Endothelial cell of umbilical vein (primary cell): ENCODE data around the gene RAB10. TPM values are rescaled to one million over a fixed set of nuclear protein-coding genes. Genes with fewer than 3 reads are reported as not detected.

Experiments
- BruUV-seq: library from RNA; stranded (reverse); fragments of 400-500 nt; replicated peaks from 2 replicates; lab custom pipeline; 2021; lab: Mats Ljungman, UMichigan
- CTCF ChIA-PET: fragments of 300-600, 350-600 bp; sonication (Branson Sonifier 250); formaldehyde crosslinking; loops from one replicate; lab custom pipeline; 2021; ENCODE audit warnings: antibody characterized with exemption, inconsistent platforms; lab: Charles Lee
- POLR2A ChIA-PET: fragments of 300-600, 350-600 bp; sonication (Branson Sonifier 250); formaldehyde crosslinking; loops from one replicate; lab custom pipeline; 2021; ENCODE audit warnings: antibody characterized with exemption, inconsistent platforms; lab: Charles Lee
- DNase-seq: peaks from one replicate; pipeline ENCODE4 v3.0.0-alpha.2; 2011; ENCODE audit warnings: low read depth, low spot score
- FAIRE-seq: peaks from 2 replicates; lab custom pipeline; 2011; peaks lifted over from hg19 to GRCh38; lab: Jason Lieb, UNC
- H2AFZ ChIP-seq: 2 replicates; pipeline ENCODE4 v1.6.0; 2012; ENCODE audit warnings: low read depth, low read length, control low read depth, inconsistent platforms
- H3K27ac ChIP-seq: 2 replicates; pipeline ENCODE4 v1.5.1; 2011; ENCODE audit warnings: low read depth, mild to moderate bottlenecking, control low read depth, low read length, moderate library complexity; ENCODE audit not compliant: insufficient read depth
- H3K27me3 ChIP-seq, 2 experiments: 2 replicates each; pipeline versions ENCODE4 v1.6.0 to v1.6.1; 2011; ENCODE audit warnings: low read length in 2 of 2, mixed read lengths in 1 of 2; ENCODE audit not compliant: control insufficient read depth in 2 of 2, insufficient read depth in 2 of 2
- H3K36me3 ChIP-seq, 2 experiments: 2 replicates in 1 of 2; 3 replicates in 1 of 2; pipeline ENCODE4 v1.5.1; 2011; ENCODE audit warnings: low read length in 2 of 2, mild to moderate bottlenecking in 1 of 2, moderate library complexity in 1 of 2; ENCODE audit not compliant: control insufficient read depth in 2 of 2, insufficient read depth in 2 of 2; ENCODE audit errors: extremely low read depth in 1 of 2
- H3K4me1 ChIP-seq: 3 replicates; pipeline ENCODE4 v1.5.1; 2011; ENCODE audit warnings: mild to moderate bottlenecking, low read length; ENCODE audit not compliant: control insufficient read depth, insufficient read depth; ENCODE audit errors: extremely low read depth
- H3K4me2 ChIP-seq: 2 replicates; pipeline ENCODE4 v1.6.1; 2011; ENCODE audit warnings: low read length, control low read depth, mixed read lengths; ENCODE audit not compliant: insufficient read depth
- H3K4me3 ChIP-seq, 3 experiments: fragments of 200-600 bp in 1 of 3; sonication (generic), shearing (Covaris generic) in 1 of 3; replicated peaks in 1 of 3; 2 replicates each; pipeline ENCODE4 v1.5.1; 2011 to 2016; ENCODE audit warnings: control low read depth in 3 of 3, low read length in 3 of 3, mild to moderate bottlenecking in 2 of 3, inconsistent platforms in 1 of 3, low read depth in 1 of 3, moderate library complexity in 1 of 3; ENCODE audit not compliant: insufficient read depth in 1 of 3
- H3K79me2 ChIP-seq: 2 replicates; pipeline ENCODE4 v1.6.0; 2012; ENCODE audit warnings: low read length, inconsistent platforms; ENCODE audit not compliant: control insufficient read depth, insufficient read depth
- H3K9ac ChIP-seq: replicated peaks from 2 replicates; pipeline ENCODE3; 2011; ENCODE audit warnings: low read length, control low read depth; ENCODE audit not compliant: insufficient read depth; ENCODE audit errors: extremely low read depth
- H3K9me1 ChIP-seq: replicated peaks from 3 replicates; pipeline ENCODE4 v1.6.0; 2011; ENCODE audit warnings: mild to moderate bottlenecking, low read length; ENCODE audit not compliant: control insufficient read depth, insufficient read depth; ENCODE audit errors: extremely low read depth
- H3K9me3 ChIP-seq: replicated peaks from 2 replicates; pipeline ENCODE4 v1.5.1; 2012; ENCODE audit warnings: low read length, inconsistent platforms; ENCODE audit not compliant: control insufficient read depth, insufficient read depth
- H4K20me1 ChIP-seq: replicated peaks from 2 replicates; pipeline ENCODE3; 2011; ENCODE audit warnings: mild to moderate bottlenecking, low read length; ENCODE audit not compliant: control insufficient read depth, insufficient read depth; ENCODE audit errors: extremely low read depth
- CTCF ChIP-seq, 2 donors: IDR thresholded peaks; 1 replicate in 1 of 2; 2 replicates in 1 of 2; pipeline ENCODE4 v1.5.1; 2011; ENCODE audit warnings: low read length in 2 of 2, mild to moderate bottlenecking in 2 of 2, moderate library complexity in 2 of 2, control low read depth in 1 of 2, inconsistent platforms in 1 of 2, low read depth in 1 of 2; ENCODE audit not compliant: insufficient read depth in 1 of 2; ENCODE audit errors: extremely low read depth in 1 of 2
- EZH2 ChIP-seq: IDR thresholded peaks from 2 replicates; pipeline ENCODE4 v1.6.1; 2012; ENCODE audit warnings: borderline replicate concordance, low read depth, mild to moderate bottlenecking, moderate library complexity, low read length, inconsistent platforms; ENCODE audit not compliant: severe bottlenecking
- FOS ChIP-seq: IDR thresholded peaks from 2 replicates; pipeline ENCODE4 v1.6.1; 2011; ENCODE audit warnings: mild to moderate bottlenecking, low read length, moderate library complexity, borderline replicate concordance; ENCODE audit not compliant: insufficient read depth
- JUN ChIP-seq: IDR thresholded peaks from 2 replicates; pipeline ENCODE4 v1.6.1; 2011; ENCODE audit warnings: borderline replicate concordance, low read depth; ENCODE audit not compliant: insufficient read length, insufficient read depth
- MYC ChIP-seq: IDR thresholded peaks from one replicate; pipeline ENCODE4 v1.6.1; 2011; ENCODE audit warnings: mild to moderate bottlenecking, low read depth, low read length
- POLR2A ChIP-seq: IDR thresholded peaks from 2 replicates; pipeline ENCODE4 v1.6.1; 2012; ENCODE audit warnings: low read depth, mild to moderate bottlenecking, control low read depth, low read length
- POLR2AphosphoS5 ChIP-seq: IDR thresholded peaks from 2 replicates; pipeline ENCODE4 v1.6.1; 2012; ENCODE audit warnings: low read depth, mild to moderate bottlenecking, control low read depth, low read length, moderate library complexity; ENCODE audit not compliant: insufficient read depth
- dilution Hi-C: fragments of 300-500 bp; cut with MboI; formaldehyde crosslinking; loops from one replicate; pipeline ENCODE4 v1.15.0; 2019; ENCODE audit warnings: low sequenced_read_pairs; ENCODE audit not compliant: extremely low pct_ligation_motif_present
- intact Hi-C: fragments of 100-400 bp; cut with micrococcal nuclease; formaldehyde crosslinking; loops from one replicate; pipeline ENCODE4 v1.10.0; 2022
- polyA plus RNA-seq, 4 experiments: library from polyadenylated mRNA; depleted of rRNA in 3 of 4; stranded (reverse) in 3 of 4; unstranded in 1 of 4; fragments of >200 nt; gene quantifications; 2 replicates each; pipeline versions ENCODE4 v1.2.1 to v1.2.3, GENCODE V29; 2011 to 2012; ENCODE audit warnings: missing spikeins in 1 of 4
- total RNA-seq: library from RNA; stranded (reverse); gene quantifications from 2 replicates; pipeline ENCODE4 v1.2.3, GENCODE V29; 2021
- TF ChIP-seq, protein P1 (sequence below): IDR thresholded peaks from 2 replicates; pipeline ENCODE4 v1.6.1; 2011; ENCODE audit not compliant: insufficient read depth, insufficient read length

The RAB10 gene
- total and polyA plus RNA-seq, 2 donors (not counting 3 experiments of a cell fraction or from before 2014, with no cell fraction given), result 45.1 to 104 TPM

- H3K79me2 ChIP-seq, result no peaks in the 10 kb centered on the region
- H3K36me3 ChIP-seq, result no peaks in the 10 kb centered on the region
- DNase-seq, result no peak
- H3K9me1 ChIP-seq, result no peaks in the 10 kb centered on the region
- POLR2A ChIA-PET, result no interaction called here
- H3K4me3 ChIP-seq, result no peak overlapping the region
- CTCF ChIA-PET, result interaction anchor here (1.1 to 1.7 kb wide), 3 partner anchors 11 to 182 kb away, joined by 3 to 6 read pairs (median 3); no protein-coding TSS in a partner anchor
- peak; percentile 4 for FAIRE-seq
- peaks cover 18% of the 10 kb centered on the region for H3K4me1 ChIP-seq
- H3K9me3 ChIP-seq, result no peaks in the 10 kb centered on the region
- H3K9ac ChIP-seq, result no peak overlapping the region
- intact Hi-C loops, result no loop called here
- no TSS peak for BruUV-seq
- H3K27ac ChIP-seq, result no peak overlapping the region
- peak overlapping the region; percentile 41 for H2AFZ ChIP-seq
- H3K27me3 ChIP-seq, result no peaks in the 10 kb centered on the region
- H3K4me2 ChIP-seq, result no peak overlapping the region
- no peak for TF ChIP-seq FOS
- no peak for TF ChIP-seq EZH2
- TF ChIP-seq, protein P1, sequence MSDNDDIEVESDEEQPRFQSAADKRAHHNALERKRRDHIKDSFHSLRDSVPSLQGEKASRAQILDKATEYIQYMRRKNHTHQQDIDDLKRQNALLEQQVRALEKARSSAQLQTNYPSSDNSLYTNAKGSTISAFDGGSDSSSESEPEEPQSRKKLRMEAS, result no peak
- no peak for TF ChIP-seq POLR2AphosphoS5
- TF ChIP-seq MYC, result no peak
- TF ChIP-seq CTCF (IDR thresholded peaks at IDR 0.05; ENCODE audit: extremely low read depth in 1 of 2, insufficient read depth in 1 of 2, low read depth in 1 of 2, low read length in 2 of 2), result no peak
- no peak for TF ChIP-seq JUN
- TF ChIP-seq POLR2A, result no peak
- H4K20me1 ChIP-seq, result no peaks in the 10 kb centered on the region
- dilution Hi-C loops, result no loop called here
Observed at GRCh38 chr2:26002632-26003310, 31.1 kb upstream of the RAB10 start.
